NCI-H446 (cell line): ENCODE results near the gene TRPV4.

Experiments used
- DNase-seq, 2 experiments: peaks; one replicate each; lab custom pipeline; 2025; lab: John Stamatoyannopoulos, UW

TRPV4 gene

GRCh38 chr12:109778684-109779083 lies 54.5 kb downstream of the TRPV4 start:
- DNase-seq, result no peak

GRCh38 chr12:109777544-109777943 lies 55.7 kb downstream of the TRPV4 start:
- peak in 1 of 2 experiments; percentile 42 for DNase-seq

GRCh38 chr12:109776624-109777023 lies 56.6 kb downstream of the TRPV4 start:
- no peak for DNase-seq

GRCh38 chr12:109775172-109775881 lies 57.9 kb downstream of the TRPV4 start:
- DNase-seq, result peak; percentile 13 to 63

GRCh38 chr12:109773384-109774011 lies 59.7 kb downstream of the TRPV4 start:
- DNase-seq, result no peak

- DNase-seq, result no peak
These were observed 60.4 kb downstream of the TRPV4 start for GRCh38 chr12:109772622-109773321.

- no peak for DNase-seq
These were observed 61.2 kb downstream of the TRPV4 start for GRCh38 chr12:109771746-109772621.

GRCh38 chr12:109770861-109771670 lies 62.1 kb downstream of the TRPV4 start:
- no peak for DNase-seq

GRCh38 chr12:109770104-109770860 lies 62.9 kb downstream of the TRPV4 start:
- no peak for DNase-seq

- DNase-seq, result no peak
These were observed 64.1 kb downstream of the TRPV4 start for GRCh38 chr12:109768901-109769670.

GRCh38 chr12:109767991-109768900 lies 65.0 kb downstream of the TRPV4 start:
- DNase-seq, result no peak

- no peak for DNase-seq
These were observed 65.7 kb downstream of the TRPV4 start for GRCh38 chr12:109767456-109767855.

- DNase-seq, result no peak
These were observed 66.9 kb downstream of the TRPV4 start for GRCh38 chr12:109766251-109766778.

- DNase-seq, result no peak
These were observed 67.8 kb downstream of the TRPV4 start for GRCh38 chr12:109765446-109765810.

- no peak for DNase-seq
These were observed 68.3 kb downstream of the TRPV4 start for GRCh38 chr12:109764776-109765445.

- DNase-seq, result no peak
These were observed 69.1 kb downstream of the TRPV4 start for GRCh38 chr12:109764123-109764522.

- no peak for DNase-seq
These were observed 69.9 kb downstream of the TRPV4 start for GRCh38 chr12:109763201-109763841.
